ENCODE measurements around the gene VWA3B.

- TF ChIP-seq POLR2AphosphoS5 (IDR thresholded peaks at IDR 0.05; ENCODE audit: borderline replicate concordance, low read depth, low read length) (no peak), EZH2 (IDR thresholded peaks at IDR 0.05) (no peak)
Measured at GRCh38 chr2:98329549-98329948, 242.6 kb downstream of the VWA3B start.
